Cardiac fibroblast (primary cell): ENCODE results near the gene DMWD.

Experiments
- DNase-seq, 2 donors: peaks; one replicate each; pipeline versions ENCODE4 v3.0.0 to v3.0.0-alpha.2; 2010; ENCODE audit warnings: low read depth in 2 of 2
- H3K4me3 ChIP-seq, 2 donors: replicated peaks in 1 of 2; 1 replicate in 1 of 2; 2 replicates in 1 of 2; pipeline ENCODE4 v1.5.1; 2011; ENCODE audit warnings: low read depth in 2 of 2, low read length in 2 of 2, mild to moderate bottlenecking in 2 of 2, moderate library complexity in 1 of 2
- CTCF ChIP-seq: IDR thresholded peaks from one replicate; pipeline ENCODE4 v1.5.1; 2011; ENCODE audit warnings: low read depth, mild to moderate bottlenecking, low read length, inconsistent platforms

DMWD gene

GRCh38 chr19:45789035-45789786 is 3.4 kb downstream of the DMWD start:
- TF ChIP-seq CTCF, result no peak
- no peak overlapping the region for H3K4me3 ChIP-seq
- no peak for DNase-seq

- no peak for DNase-seq
- TF ChIP-seq CTCF, result no peak
- no peak overlapping the region for H3K4me3 ChIP-seq
These were observed 6.1 kb downstream of the DMWD start for GRCh38 chr19:45786533-45786894.

GRCh38 chr19:45785781-45786532 is 6.7 kb downstream of the DMWD start:
- TF ChIP-seq CTCF, result no peak
- no peak overlapping the region for H3K4me3 ChIP-seq
- no peak for DNase-seq

- H3K4me3 ChIP-seq, result no peak overlapping the region
- no peak for DNase-seq
- TF ChIP-seq CTCF, result no peak
These were observed 7.5 kb downstream of the DMWD start for GRCh38 chr19:45785097-45785496.

GRCh38 chr19:45784096-45784495 is 8.5 kb downstream of the DMWD start:
- no peak overlapping the region for H3K4me3 ChIP-seq
- TF ChIP-seq CTCF, result no peak
- no peak for DNase-seq

- peak; percentile 70 to 73 for DNase-seq
- peak overlapping the region in 1 of 2 donors; percentile 7 for H3K4me3 ChIP-seq
- TF ChIP-seq CTCF, result no peak
These were observed 9.5 kb downstream of the DMWD start for GRCh38 chr19:45782820-45783785.
